Smooth muscle cell of the brain vasculature (primary cell): ENCODE data around the gene TMEM52.
"Not testable (repeated sequence)": the region's sequence is repeated elsewhere in the genome, so short reads cannot be mapped to it uniquely, and the experiment has no call there.

Experiments
- DNase-seq: peaks from one replicate; pipeline ENCODE4 v3.0.0-alpha.2; 2012; ENCODE audit warnings: low read depth, low spot score

The TMEM52 gene

DNA sequence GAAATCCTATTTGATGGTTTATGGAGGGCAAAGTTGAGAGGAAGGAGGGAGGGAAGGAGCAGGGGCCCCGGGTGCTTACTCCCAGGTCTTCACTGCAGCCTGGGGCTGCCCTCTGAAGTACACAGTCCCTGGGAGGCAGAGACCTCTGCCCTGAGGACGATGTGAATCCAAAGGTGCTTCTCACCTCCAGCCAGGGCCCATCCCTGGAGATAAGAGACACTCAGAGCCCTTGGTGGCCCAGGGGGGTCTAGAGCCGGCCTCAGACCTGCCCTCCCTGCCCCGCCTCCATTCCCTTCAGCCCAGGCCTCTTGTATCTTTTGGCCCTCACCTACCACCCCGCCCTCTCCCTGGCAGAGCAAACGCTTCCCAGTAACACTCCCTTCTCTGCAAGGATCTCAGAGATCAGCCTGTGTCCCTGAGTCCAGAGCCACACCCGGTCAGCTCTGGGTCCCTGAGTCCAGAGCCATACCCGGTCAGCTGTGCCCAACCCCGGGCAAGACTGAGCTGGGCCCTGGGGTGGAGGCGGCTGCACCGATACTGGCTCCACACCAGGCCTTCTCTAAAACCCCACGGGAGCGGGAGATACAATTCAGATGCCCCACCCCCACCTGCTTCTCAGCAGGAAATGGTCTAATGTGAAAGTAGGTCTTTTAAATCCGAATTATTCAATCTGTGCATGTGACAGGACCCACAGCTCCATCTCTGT lies 24.6 kb downstream of the TMEM52 start:
- DNase-seq = no peak

DNA sequence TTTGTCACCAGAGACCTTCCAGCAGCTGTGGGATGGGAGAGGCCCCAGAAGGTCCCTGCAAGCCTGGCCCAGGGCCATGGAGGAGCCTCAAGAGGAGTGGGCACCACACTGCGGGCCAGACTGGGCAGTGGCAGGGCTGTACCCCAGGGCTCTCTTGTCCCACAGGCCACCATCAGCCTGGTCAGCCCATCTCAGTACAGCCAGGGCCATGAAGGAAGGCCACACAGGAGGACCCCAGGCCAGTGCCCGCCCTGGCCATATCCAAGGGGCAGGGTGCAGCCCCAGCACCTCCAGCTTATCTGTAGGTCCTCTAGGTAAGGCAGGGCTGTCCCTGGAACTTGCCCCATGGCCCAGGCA lies 25.1 kb downstream of the TMEM52 start:
- no peak for DNase-seq

DNA sequence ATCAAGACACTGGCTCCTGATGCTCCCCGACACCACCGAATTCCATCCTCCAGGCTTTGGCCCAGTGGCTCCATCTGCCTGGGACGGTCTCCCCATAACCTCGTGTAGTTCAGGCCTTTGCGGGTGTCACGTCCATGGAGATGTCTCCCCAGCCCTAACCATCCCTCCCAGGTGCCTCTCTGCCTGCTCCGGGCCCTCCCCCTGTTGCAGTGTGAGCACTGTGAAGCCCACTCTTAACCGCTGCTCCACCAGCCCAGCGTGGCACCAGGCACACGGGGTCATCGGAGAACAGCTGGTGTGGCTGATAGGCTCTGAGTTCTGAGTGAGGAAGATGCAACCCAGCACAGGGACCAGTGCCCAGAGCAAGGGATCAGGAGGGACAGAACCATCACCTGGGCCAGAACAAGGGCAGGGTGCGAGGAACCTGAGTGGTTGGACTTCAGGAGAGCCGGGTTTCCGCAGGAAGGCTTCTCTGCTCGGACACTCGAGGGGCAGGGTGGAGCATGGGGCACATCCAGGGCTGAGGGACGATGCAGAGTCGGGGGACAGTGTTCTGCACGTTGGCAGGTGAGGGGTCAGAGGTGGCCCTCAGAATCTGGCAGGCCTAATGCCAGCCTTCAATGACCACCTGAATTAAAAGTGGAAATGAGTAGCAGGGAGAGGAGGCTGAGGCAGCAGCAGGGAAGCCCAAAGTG lies 25.6 kb downstream of the TMEM52 start:
- DNase-seq = no peak

DNA sequence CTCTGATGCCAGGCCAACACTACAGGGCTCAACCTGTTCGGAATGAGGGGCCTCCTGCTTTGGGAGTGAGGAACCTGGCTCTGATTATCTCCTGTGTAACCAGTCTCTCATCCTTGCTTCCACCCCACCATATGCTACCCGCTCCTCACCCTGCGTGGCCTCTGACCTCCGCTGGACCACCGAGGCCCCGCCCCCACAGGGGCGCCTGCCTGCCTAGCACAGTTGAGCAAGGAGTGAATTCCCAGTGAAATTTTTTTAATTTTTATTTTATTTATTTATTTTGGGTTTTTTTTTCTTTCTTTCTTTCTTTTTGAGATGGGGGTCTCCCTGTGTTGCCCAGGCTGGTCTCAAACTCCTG lies 26.3 kb downstream of the TMEM52 start:
- DNase-seq = no peak

DNA sequence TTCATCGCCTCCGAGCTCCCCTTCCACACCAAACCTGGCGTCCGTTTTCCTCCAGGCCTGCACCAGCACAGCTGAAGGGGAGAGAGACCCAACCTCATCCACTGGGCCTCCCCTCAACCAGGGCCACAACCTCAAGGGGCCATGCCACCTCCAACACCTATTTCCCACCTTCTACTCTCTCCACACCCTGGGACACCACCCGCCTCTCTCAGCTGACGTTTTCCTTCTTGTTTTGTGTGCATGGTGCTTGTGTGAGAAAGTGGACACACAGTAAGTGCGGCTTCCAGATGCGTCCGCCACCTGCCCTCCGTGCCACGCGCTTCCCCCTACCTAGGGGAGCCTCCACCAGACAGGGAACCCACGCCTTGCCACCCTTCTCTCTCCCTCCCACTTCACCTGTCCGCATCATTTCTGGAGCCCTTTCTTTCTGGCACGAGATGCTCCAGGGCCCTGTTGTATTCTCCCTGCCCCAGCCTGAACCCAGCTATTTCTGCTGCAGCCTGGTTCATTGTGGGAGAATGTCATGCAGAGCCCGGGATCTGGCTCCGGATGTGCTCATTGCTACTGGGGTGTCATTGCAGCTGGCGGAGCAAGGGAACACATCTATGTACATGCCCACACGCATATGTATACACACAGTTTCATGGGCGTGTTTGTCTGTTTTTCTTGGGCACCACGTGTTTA lies 26.9 kb downstream of the TMEM52 start:
- DNase-seq = no peak

DNA sequence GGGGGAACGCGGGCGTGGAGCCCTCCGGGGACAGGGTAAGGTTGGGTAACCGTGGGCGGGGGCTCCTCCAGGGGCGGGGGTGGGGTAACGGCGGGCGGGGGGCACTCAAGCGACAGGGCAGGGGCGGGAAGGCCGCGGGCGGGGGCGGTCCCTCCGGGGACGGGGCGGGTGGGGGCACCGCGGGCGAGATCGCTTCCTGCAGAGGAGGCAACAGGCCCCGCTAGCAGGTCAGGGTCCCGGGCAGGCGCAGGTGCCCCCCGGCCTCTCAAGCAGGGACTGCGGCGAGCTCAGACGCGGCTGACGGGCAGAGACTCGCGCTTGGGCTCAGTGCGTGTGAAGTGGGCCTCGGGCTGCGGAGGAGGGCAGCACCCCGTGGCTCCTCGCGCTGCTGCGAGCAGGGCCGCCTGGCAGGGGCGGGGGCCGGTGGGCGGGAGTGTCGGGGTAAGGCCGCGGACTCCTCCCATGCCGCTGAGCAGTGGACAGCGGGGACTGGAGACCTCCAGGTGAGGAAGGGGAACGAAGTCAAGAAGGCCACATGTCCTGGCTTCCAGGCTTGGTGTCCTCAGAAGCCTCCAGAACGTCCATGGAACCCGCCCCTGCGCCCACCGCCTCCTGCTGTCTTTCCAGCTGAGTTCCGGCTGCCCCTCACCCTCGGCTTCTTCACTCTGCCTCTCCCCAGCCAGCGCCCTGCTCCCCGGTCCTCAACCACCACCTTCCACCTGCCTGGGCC lies 27.6 kb downstream of the TMEM52 start:
- no peak for DNase-seq

DNA sequence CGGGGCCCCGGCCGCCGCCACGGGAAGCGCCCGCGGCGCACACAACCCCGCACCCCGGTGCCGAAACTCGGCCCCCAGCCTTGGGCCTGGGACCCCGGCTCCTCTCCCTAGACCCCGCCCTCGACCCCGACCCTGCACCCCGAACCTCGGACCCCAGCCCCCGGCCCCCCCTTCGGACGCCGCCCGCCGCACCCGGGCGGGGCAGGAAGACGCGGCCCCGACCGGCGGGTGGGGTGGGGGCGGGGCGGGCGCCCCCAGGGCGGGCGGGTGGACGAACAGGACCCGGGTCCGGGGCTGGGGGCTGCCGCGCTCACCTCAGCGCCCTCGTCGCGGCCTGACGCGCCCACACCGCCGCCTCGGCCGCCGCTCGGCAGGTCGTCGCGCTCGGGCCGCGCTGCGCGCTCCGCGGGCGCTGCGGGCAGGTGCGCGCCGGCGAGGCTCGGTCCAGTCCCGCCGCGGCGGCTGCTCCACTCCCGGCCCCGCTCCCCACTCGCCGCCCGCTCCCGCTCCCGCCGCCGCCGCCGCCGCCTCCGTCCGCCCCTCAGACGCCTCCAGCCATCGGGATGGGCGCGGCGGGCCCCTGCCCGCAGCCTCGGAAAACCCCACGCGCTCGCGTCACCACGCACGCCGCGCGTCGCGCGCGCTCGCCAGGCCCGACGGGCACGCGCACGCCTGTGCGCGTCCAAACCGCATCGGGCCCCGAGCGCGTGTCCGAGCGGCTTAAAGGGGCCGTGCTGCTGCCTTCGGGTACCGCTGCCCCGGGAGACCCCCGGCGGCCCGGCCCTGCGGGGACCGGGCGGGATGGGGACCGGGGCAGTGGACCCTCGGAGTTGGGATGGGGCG lies 28.4 kb downstream of the TMEM52 start, which contains the start of gene GNB1:
Gene GNB1, minus strand, starts transcription at position 582 of the 843 bp plus-strand sequence. CDS start 65,634 bp downstream, outside the sequence.
- DNase-seq = peak; percentile 77

DNA sequence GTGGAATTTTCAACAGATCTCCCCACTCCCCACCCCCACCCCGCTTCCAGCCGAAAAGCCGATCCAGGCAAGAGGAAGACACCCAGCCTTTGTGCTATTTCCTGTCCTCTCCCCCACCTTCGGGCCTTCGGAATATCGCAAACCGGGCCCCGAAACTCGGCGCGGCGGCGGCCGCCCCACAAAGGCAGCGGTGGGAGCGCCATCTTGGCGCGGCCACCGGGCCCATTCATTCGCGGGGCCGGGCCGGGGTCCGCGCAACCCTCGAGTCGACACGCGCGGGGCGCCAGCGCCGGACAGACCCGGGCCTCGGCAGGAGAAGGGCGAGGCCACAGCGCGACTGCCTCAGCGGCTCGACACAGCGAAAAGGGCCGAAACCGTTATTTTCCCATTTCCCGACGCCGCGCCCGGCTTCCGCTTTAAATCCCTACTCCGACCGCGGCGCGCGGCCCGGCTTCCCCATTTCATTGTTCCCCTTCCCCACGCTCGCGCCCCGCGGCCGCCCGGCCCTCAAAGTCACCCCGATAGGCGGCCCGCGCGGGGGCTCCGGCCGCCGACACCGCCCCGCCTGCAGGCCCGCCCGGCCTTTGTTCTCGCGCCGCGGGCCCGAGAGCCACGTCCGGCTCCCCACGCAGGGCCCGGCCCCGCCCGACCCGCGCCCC lies 29.1 kb downstream of the TMEM52 start:
- DNase-seq = no peak

DNA sequence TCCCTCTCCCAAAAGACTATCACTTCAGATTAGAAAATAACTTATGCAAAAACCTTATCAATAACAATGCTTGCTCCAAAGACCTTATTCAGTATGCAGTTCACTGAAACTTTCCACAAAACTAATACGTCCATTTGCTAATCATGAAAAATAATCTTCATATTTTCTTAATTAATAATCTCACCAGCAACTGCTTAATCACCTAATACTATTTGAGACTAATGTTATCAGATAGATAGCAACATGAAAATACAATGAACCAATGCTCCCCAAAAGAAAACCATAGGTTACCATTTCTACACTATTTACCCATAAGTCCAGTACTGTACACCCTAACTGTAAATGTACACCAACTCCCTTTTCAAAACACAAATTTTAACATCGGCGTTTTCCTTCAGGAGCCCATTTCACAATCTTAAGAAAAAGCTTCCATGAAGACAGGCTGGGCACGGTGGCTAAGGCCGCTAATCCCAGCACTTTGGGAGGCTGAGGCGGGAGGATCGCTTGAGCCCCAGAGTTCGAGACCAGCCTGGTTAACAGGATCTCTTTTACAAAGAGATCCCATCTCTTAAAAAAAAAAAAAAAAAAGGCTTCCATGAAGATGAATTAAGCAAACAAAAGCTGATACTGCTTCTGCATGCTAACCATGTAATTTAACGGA lies 29.9 kb downstream of the TMEM52 start:
- DNase-seq = no peak

DNA sequence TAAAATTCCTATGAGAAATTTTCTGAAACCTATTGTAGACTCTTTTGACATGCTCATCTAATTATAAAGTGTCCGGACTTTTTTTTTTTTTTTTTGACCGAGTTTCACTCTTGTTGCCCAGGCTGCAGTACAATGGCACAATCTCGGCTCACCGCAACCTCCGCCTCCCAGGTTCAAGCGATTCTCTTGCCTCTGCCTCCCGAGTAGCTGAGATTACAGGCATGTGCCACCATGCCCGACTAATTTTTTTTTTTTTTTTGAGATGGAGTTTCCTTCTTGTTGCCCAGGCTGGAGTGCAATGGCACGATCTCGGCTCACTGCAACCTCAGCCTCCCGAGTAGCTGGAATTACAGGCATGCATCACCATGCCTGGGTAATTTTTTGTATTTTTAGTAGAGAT lies 35.2 kb downstream of the TMEM52 start:
- not testable (repeated sequence) for DNase-seq

DNA sequence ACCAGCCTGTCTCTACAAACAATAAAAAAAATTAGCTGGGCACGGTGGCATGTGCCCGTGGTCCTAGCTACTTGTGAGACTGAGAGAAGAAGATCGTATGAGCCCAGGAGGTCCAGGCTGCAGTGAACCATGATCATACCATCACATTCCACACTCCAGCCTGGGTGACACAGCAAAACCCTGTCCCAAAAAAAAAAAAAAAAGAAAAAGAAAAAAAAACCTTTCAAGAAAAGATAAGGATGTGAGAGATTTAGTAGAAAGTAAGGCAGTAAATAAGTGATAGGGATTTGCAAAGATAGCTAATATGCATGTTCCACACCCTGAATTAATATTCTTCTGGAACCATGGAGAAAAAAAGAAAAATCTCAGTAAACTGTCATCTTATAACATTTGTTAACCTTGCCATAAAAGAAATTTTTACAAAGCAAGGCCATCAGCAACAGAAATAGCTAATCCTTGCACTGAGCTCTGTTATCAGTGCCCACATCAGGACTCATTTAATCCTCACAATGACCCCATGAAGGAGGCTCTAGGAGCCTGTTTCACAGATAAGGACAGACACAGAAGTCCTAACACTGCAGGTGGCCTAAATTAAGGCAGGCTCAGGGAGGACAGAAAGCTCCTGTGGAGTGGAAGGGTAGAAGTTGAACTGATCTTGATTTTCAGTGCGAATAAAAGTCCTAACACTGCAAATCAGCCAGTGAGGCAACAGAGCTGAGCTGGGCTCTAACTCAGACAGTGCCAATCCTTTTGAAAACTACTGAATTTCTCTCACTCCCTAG lies 35.8 kb downstream of the TMEM52 start:
- DNase-seq = no peak

DNA sequence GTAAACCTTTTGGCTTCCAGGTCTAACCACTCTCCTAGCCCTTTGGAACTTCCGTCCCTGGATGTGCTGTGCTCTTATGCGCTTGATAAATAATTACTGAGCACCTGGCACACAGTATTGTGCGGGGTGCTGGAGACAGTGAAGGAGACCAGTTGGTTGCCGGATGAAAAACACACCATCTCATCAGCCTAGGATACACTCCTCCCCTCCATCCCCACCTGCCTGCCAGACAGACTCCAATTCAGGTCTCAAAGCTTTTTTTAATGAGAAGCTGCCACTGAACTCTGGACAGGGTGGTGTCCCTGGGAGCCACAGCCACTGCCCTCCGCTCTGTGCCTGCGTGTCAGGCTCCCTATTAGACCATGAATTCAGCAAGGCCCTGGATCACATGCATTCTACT lies 37.4 kb downstream of the TMEM52 start:
- DNase-seq = no peak

DNA sequence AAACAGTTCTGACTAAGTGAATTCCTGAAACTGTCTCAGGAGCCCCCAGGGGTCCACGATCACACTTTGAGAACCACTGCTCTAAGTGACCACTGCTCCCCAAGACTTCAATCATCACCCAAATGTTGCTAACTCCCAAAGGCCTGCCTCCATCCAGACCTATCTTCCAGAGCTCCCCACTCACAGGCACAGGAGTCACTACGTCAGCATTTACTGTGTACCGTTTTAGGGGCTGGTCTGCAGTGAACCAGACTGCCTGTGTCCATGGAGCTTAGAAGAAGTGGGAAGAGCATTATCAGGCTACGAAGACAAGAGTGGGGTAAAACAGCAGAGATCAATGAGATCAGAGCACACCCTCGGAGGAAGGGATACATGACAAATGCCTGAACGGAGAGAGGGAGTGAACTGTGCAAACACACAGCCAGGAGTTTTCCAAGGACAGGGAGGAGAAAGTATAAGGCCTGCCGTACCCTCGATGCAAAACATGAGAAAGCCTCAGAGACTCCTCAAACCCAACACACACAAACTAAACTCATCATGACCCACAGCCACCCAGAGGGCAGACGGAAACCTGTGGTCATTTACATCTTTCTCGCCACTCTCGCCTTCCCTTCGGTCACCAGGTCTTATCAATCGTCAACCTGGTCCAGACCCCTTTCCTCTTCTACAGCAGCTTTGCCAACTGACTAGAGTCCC lies 38.3 kb downstream of the TMEM52 start:
- DNase-seq = no peak

DNA sequence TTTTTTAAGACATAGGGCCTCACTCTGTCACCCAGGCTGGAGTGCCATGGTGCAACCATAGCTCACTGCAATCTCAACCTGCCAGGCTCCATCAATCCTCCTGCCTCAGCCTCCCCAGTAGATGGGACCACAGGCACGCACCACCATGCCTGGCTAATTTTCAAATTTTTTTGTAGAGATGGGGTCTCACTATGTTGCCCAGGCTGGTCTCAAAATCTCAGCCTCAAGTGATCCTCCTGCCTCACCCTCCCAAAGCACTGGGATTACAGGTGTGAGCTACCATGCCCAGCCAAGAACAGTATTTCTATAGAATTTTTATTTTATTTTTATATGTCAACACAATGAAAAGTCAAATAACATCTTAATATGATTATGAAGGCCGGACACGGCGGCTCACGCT lies 39.1 kb downstream of the TMEM52 start:
- no peak for DNase-seq

DNA sequence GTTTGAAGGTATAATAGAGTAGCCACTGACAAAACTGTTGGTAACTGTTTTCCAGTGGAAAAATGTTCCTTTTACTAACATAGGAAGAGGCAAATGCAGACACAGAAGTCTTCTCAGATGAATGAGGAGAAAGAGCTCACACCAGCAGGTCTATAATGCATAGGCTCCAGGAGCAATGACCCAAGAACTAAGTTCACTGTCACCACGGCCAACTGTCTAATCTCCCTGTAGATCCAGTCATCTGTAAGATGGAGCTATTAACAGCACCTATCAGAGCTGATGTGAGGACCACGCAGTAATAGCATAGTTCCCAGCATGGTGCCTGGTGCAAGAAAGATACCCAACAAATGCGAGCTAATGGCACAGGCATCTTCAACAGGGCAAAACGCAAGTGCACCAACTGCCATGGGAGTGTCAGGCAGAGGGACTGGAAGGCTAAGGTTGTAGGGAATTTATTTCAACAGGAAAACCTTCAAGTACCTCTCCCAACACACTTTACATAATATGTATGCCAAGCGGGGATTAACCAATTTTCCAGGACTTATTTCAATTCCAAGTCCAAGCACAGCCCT lies 41.1 kb downstream of the TMEM52 start:
- DNase-seq = no peak

DNA sequence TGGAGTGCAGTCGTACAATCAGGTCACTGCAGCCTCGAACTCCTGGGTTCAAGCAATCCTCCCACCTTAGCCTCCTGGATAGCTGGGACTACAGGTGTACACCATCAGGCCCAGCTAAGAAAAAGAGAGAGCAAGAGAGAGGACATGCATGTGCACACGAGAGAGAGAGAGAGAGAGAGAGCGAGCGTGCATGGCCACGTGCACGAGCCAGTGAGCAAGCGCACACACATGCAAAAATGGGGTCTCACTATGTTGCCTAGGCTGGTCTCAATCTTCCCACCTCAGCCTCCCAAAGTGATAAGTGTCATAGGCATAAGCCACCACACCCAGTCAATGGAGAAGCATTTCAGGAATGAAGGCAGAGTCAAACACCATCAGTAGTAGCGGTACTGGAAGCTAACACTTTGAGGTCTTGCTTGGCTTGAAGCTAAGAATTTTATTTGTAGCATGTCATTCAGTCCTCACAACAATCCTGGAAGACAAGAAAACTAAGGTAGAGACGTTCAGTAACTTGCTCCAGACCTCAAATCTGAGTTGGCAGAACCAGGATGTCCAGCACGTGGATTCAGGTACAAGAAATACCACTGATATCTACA lies 42.6 kb downstream of the TMEM52 start:
- DNase-seq = no peak

DNA sequence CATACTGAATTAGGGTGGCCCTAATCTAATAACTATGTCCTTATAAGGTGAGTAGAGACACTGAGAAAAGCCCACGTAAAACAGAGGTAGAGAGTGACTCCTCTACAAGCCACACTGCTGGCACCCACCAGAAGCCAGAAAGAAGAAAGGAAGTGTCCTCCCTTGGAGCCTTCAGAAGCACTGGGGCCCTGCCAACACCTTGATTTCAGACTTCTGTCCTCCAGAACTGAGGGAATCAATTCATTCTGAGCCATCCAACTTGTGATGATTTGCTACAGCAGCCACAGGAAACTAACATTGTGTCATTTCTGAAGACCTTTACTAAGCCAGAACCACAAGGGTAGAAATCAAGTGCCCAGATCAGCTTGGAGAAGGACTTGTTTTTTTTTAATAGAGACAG lies 43.1 kb downstream of the TMEM52 start:
- DNase-seq = no peak

DNA sequence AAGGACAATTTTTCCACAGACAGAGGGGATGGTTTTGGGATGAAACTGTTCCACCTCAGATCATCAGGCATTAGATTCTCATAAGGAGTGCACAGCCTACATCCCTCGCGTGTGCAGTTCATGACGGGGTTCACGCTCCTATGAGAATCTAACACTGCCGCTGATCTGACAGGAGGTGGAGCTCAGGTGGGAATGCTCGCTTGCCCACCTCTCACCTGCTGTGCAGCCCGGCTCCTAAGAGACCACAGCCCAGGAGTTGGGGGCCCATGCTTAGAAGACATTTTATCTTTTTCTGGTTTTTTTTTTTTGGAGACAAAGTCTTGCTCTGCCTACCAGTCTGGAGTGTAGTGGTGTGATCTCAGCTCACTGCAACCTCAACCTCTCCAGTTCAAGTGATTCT lies 44.2 kb downstream of the TMEM52 start:
- no peak for DNase-seq
